Astrocyte (in vitro differentiated cells and primary cell): ENCODE data around the gene CNN1. TPM values are rescaled to one million over a fixed set of nuclear protein-coding genes. Genes with fewer than 3 reads are reported as not detected.

ENCODE experiments used
- DNase-seq: peaks from one replicate; pipeline ENCODE4 v3.0.0-alpha.2; 2010; ENCODE audit warnings: low read depth
- FAIRE-seq: peaks from 2 replicates; lab custom pipeline; 2011; peaks lifted over from hg19 to GRCh38; lab: Jason Lieb, UNC
- H2AFZ ChIP-seq: 2 replicates; pipeline ENCODE4 v1.6.0; 2012; ENCODE audit warnings: low read depth, low read length, inconsistent platforms
- H3K27ac ChIP-seq: 2 replicates; pipeline ENCODE4 v1.5.1; 2011; ENCODE audit warnings: low read depth, low read length, inconsistent platforms
- H3K27me3 ChIP-seq: 2 replicates; pipeline ENCODE4 v1.6.0; 2011; ENCODE audit warnings: low read length, inconsistent platforms; ENCODE audit not compliant: insufficient read depth
- H3K36me3 ChIP-seq: 2 replicates; pipeline ENCODE4 v1.5.1; 2011; ENCODE audit warnings: low read length, inconsistent platforms; ENCODE audit not compliant: insufficient read depth
- H3K4me1 ChIP-seq: 2 replicates; pipeline ENCODE4 v1.5.1; 2011; ENCODE audit warnings: low read length, inconsistent platforms; ENCODE audit not compliant: insufficient read depth
- H3K4me2 ChIP-seq: 2 replicates; pipeline ENCODE4 v1.6.0; 2012; ENCODE audit warnings: low read length, inconsistent platforms
- H3K4me3 ChIP-seq: 2 replicates; pipeline ENCODE4 v1.5.1; 2011; ENCODE audit warnings: low read depth, mild to moderate bottlenecking, low read length, inconsistent platforms; ENCODE audit not compliant: insufficient read depth
- H3K79me2 ChIP-seq: 2 replicates; pipeline ENCODE4 v1.6.0; 2012; ENCODE audit warnings: mild to moderate bottlenecking, low read length, inconsistent platforms; ENCODE audit not compliant: insufficient read depth
- H3K9ac ChIP-seq: 2 replicates; pipeline ENCODE4 v1.6.0; 2012; ENCODE audit warnings: mild to moderate bottlenecking, low read length, inconsistent platforms
- H3K9me3 ChIP-seq: 2 replicates; pipeline ENCODE4 v1.5.1; 2012; ENCODE audit warnings: low read depth, mild to moderate bottlenecking, low read length, inconsistent platforms; ENCODE audit not compliant: insufficient read depth
- H4K20me1 ChIP-seq: 2 replicates; pipeline ENCODE4 v1.6.0; 2012; ENCODE audit warnings: low read length, inconsistent platforms; ENCODE audit not compliant: insufficient read depth
- H3K27ac Mint-ChIP-seq: one replicate; pipeline ENCODE4 v1.8.0; 2021; ENCODE audit warnings: mild to moderate bottlenecking, mixed read lengths; ENCODE audit not compliant: unreplicated experiment
- H3K27me3 Mint-ChIP-seq: one replicate; pipeline ENCODE4 v1.8.0; 2021; ENCODE audit warnings: low read depth, mixed read lengths; ENCODE audit not compliant: unreplicated experiment
- H3K36me3 Mint-ChIP-seq: one replicate; pipeline ENCODE4 v1.8.0; 2021; ENCODE audit warnings: low read depth, mixed read lengths; ENCODE audit not compliant: unreplicated experiment
- H3K4me1 Mint-ChIP-seq: one replicate; pipeline ENCODE4 v1.8.0; 2021; ENCODE audit warnings: low read depth, mixed read lengths; ENCODE audit not compliant: unreplicated experiment
- H3K4me3 Mint-ChIP-seq: one replicate; pipeline ENCODE4 v1.8.0; 2021; ENCODE audit warnings: mild to moderate bottlenecking, moderate library complexity, mixed read lengths; ENCODE audit not compliant: unreplicated experiment
- H3K9me3 Mint-ChIP-seq: one replicate; pipeline ENCODE4 v1.8.0; 2021; ENCODE audit warnings: mild to moderate bottlenecking, mixed read lengths; ENCODE audit not compliant: unreplicated experiment
- CTCF ChIP-seq: IDR thresholded peaks from 2 replicates; pipeline ENCODE4 v1.5.1; 2011; ENCODE audit warnings: low read depth, mild to moderate bottlenecking, inconsistent platforms, low read length, moderate library complexity; ENCODE audit not compliant: insufficient read depth
- EZH2 ChIP-seq: IDR thresholded peaks from 2 replicates; pipeline ENCODE4 v1.6.1; 2012; ENCODE audit warnings: mild to moderate bottlenecking, low read length, inconsistent platforms; ENCODE audit not compliant: insufficient read depth
- total RNA-seq: library from RNA; stranded (reverse); gene quantifications from 2 replicates; pipeline ENCODE4 v1.2.1, GENCODE V29; 2021

The CNN1 gene
- total RNA-seq, 1 donor from 2014 or later, result 236 TPM

GRCh38 chr19:11558881-11559828 is 20.5 kb downstream of the CNN1 start, which contains the start of gene ELOF1:
Gene ELOF1, minus strand, starts transcription at chr19:11559230. Its CDS starts 4,883 bp downstream, at chr19:11554347.
- Histone ChIP-seq H3K4me2 (peak within 1 kb of the TSS; percentile 99), H3K27me3 (no peaks in the 10 kb centered on the region), H3K36me3 (peaks cover 2% of the 10 kb centered on the region), H3K9ac (peak within 1 kb of the TSS; percentile 90), H4K20me1 (peaks cover 38% of the 10 kb centered on the region), H3K9me3 (no peaks in the 10 kb centered on the region), H2AFZ (peak within 1 kb of the TSS; percentile 81), H3K27ac (peak within 1 kb of the TSS; percentile 41), H3K4me1 (peaks cover 7% of the 10 kb centered on the region), H3K4me3 (peak within 1 kb of the TSS; percentile 91), H3K79me2 (peaks cover 40% of the 10 kb centered on the region)
- Mint-ChIP-seq H3K4me1 (peaks cover 14% of the 10 kb centered on the region), H3K27ac (peak within 1 kb of the TSS; percentile 91), H3K36me3 (peaks cover under 1% of the 10 kb centered on the region), H3K4me3 (peak within 1 kb of the TSS; percentile 97), H3K27me3 (no peaks in the 10 kb centered on the region), H3K9me3 (no peaks in the 10 kb centered on the region)
- FAIRE-seq (peak; percentile 13), DNase-seq (peak; percentile 94)
- TF ChIP-seq EZH2 (no peak), CTCF (no peak)

GRCh38 chr19:11560404-11561051 is 21.9 kb downstream of the CNN1 start:
- no peaks in the 10 kb centered on the region for H3K9me3 Mint-ChIP-seq
- no peak overlapping the region for H2AFZ ChIP-seq

More at GRCh38 chr19:11560404-11561051, 21.9 kb downstream of the CNN1 start:
- Mint-ChIP-seq H3K4me3 (peak overlapping the region; percentile 78), H3K27ac (peak overlapping the region; percentile 27), H3K36me3 (no peaks in the 10 kb centered on the region), H3K4me1 (peaks cover 14% of the 10 kb centered on the region), H3K27me3 (no peaks in the 10 kb centered on the region)
- H3K4me3 ChIP-seq, result no peak overlapping the region
- no peaks in the 10 kb centered on the region for H3K27me3 ChIP-seq
- peaks cover 35% of the 10 kb centered on the region for H3K79me2 ChIP-seq
- peaks cover 7% of the 10 kb centered on the region for H3K4me1 ChIP-seq
- TF ChIP-seq CTCF, result peak; percentile 78
- TF ChIP-seq EZH2, result no peak
- H3K9me3 ChIP-seq, result no peaks in the 10 kb centered on the region
- DNase-seq, result peak; percentile 39
- H3K36me3 ChIP-seq, result peaks cover 2% of the 10 kb centered on the region
- H3K9ac ChIP-seq, result no peak overlapping the region
- H3K4me2 ChIP-seq, result peak overlapping the region; percentile 29
- peaks cover 29% of the 10 kb centered on the region for H4K20me1 ChIP-seq
- FAIRE-seq, result no peak
- H3K27ac ChIP-seq, result no peak overlapping the region
